ENCODE results near the gene C3orf62. TPM values are rescaled to one million over a fixed set of nuclear protein-coding genes. Genes with fewer than 3 reads are reported as not detected.

C3orf62 gene
- total and polyA plus RNA-seq, 10 of the 15 experiments (the other 5 are each of a cell fraction or from before 2014, with no cell fraction given), result 2.7 to 7.5 (median 4.2) TPM

DNA sequence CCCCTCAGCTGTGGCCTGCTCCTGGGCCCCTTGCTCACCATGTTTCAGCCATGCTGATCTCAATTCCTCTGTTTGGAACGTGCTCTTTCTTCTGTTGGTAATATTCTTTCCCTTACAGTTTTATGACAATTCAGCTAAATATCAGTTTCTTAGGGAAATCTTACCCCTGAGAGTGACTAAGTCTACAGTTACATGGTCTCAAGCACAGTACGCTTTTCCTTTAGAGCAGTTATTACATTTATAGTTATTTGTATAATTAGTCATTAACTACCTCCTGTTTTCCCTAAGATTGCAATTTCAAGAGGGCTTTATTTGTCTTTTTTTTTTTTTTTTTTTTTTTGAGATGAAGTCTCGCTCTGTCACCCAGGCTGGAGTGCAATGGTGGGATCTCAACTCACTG lies 23.5 kb downstream of the C3orf62 start (continued):
- TF ChIP-seq, protein P1, sequence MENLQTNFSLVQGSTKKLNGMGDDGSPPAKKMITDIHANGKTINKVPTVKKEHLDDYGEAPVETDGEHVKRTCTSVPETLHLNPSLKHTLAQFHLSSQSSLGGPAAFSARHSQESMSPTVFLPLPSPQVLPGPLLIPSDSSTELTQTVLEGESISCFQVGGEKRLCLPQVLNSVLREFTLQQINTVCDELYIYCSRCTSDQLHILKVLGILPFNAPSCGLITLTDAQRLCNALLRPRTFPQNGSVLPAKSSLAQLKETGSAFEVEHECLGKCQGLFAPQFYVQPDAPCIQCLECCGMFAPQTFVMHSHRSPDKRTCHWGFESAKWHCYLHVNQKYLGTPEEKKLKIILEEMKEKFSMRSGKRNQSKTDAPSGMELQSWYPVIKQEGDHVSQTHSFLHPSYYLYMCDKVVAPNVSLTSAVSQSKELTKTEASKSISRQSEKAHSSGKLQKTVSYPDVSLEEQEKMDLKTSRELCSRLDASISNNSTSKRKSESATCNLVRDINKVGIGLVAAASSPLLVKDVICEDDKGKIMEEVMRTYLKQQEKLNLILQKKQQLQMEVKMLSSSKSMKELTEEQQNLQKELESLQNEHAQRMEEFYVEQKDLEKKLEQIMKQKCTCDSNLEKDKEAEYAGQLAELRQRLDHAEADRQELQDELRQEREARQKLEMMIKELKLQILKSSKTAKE (IDR thresholded peaks at IDR 0.05; ENCODE audit: low read depth, poor library complexity, severe bottlenecking), result no peak

DNA sequence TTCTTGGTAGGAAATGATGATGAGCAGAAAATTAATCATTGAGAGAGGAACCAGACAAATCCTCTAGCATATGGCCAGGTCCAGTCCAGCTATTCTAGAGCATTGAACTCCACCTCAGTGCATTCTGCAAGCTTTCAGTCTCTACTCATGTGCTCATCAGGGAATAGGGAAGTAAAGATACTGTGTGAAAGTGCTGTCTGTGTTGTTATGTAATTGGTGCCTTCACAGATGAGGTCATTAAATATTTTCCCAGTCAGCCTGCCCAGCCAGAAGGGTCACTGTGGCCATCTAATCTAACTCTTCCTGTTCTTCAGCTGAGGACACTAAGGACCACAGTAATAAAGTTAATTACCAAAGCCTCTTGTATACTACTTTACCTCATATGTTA lies 28.2 kb downstream of the C3orf62 start:
- TF ChIP-seq EZH2 (IDR thresholded peaks at IDR 0.05; ENCODE audit: borderline replicate concordance, control insufficient read depth, low read depth, low read length) (no peak), NBN (IDR thresholded peaks at IDR 0.05) (no peak), ATF7 (IDR thresholded peaks at IDR 0.05; ENCODE audit: low read depth) (peak; percentile 93), CREB1 (IDR thresholded peaks at IDR 0.05; ENCODE audit: low read depth) (0 out of 2 replicates have a peak, but pooled peaks have one; percentile 41), RAD51 (IDR thresholded peaks at IDR 0.05) (0 out of 2 replicates have a peak, but pooled peaks have one; percentile 34), IKZF2 (IDR thresholded peaks at IDR 0.05) (0 out of 4 replicates have a peak, but pooled peaks of 1 of the 2 experiments have one; percentile 20), NRF1 (conservative IDR thresholded peaks at IDR 0.05; ENCODE audit: low read depth, low read length) (no peak)
- TF ChIP-seq, protein P1 (IDR thresholded peaks at IDR 0.05; ENCODE audit: low read depth, poor library complexity, severe bottlenecking), result no peak
- TF ChIP-seq, protein P2, sequence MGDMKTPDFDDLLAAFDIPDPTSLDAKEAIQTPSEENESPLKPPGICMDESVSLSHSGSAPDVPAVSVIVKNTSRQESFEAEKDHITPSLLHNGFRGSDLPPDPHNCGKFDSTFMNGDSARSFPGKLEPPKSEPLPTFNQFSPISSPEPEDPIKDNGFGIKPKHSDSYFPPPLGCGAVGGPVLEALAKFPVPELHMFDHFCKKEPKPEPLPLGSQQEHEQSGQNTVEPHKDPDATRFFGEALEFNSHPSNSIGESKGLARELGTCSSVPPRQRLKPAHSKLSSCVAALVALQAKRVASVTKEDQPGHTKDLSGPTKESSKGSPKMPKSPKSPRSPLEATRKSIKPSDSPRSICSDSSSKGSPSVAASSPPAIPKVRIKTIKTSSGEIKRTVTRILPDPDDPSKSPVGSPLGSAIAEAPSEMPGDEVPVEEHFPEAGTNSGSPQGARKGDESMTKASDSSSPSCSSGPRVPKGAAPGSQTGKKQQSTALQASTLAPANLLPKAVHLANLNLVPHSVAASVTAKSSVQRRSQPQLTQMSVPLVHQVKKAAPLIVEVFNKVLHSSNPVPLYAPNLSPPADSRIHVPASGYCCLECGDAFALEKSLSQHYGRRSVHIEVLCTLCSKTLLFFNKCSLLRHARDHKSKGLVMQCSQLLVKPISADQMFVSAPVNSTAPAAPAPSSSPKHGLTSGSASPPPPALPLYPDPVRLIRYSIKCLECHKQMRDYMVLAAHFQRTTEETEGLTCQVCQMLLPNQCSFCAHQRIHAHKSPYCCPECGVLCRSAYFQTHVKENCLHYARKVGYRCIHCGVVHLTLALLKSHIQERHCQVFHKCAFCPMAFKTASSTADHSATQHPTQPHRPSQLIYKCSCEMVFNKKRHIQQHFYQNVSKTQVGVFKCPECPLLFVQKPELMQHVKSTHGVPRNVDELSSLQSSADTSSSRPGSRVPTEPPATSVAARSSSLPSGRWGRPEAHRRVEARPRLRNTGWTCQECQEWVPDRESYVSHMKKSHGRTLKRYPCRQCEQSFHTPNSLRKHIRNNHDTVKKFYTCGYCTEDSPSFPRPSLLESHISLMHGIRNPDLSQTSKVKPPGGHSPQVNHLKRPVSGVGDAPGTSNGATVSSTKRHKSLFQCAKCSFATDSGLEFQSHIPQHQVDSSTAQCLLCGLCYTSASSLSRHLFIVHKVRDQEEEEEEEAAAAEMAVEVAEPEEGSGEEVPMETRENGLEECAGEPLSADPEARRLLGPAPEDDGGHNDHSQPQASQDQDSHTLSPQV (IDR thresholded peaks at IDR 0.05), result no peak
- Histone ChIP-seq H3K4me3 (no peak overlapping the region), H3K9ac (ENCODE audit: control insufficient read depth, insufficient read depth, low read length) (no peak overlapping the region), H3K4me2 (ENCODE audit: control insufficient read depth, insufficient read depth) (no peak overlapping the region; the same call in 1 of the 2 replicates), H3K27me3 (replicated peaks in 1 of 2; ENCODE audit: control insufficient read depth in 2 of 2, insufficient read depth in 2 of 2, low read length in 1 of 2) (no peaks in the 10 kb centered on the region), H3K4me1 (ENCODE audit: control insufficient read depth, insufficient read depth, low read length) (no peaks in the 10 kb centered on the region; the same call in 1 of the 2 replicates), H3K36me3 (ENCODE audit: control insufficient read depth in 2 of 2, insufficient read depth in 2 of 2, low read length in 1 of 2) (no peaks in the 10 kb centered on the region), H4K20me1 (ENCODE audit: control insufficient read depth, insufficient read depth) (no peaks in the 10 kb centered on the region), H3K79me2 (ENCODE audit: control insufficient read depth, insufficient read depth, low read length) (no peaks in the 10 kb centered on the region), H3K27ac (ENCODE audit: control insufficient read depth, insufficient read depth) (no peak overlapping the region), H2AFZ (ENCODE audit: control insufficient read depth, low read depth, low read length) (peak overlapping the region; percentile 6), H3K9me3 (replicated peaks; ENCODE audit: control insufficient read depth, insufficient read depth, low read length) (no peaks in the 10 kb centered on the region)
- intact Hi-C loops (cut with micrococcal nuclease; ENCODE audit: unreplicated experiment), result no loop called here
- in situ Hi-C loops (cut with MboI), result no loop called here
- peak; percentile 12 for DNase-seq (ENCODE audit: low read depth, low spot score)
- ChIA-PET CTCF (interaction anchor here (0.9 kb wide), 1 partner anchor 201 kb away, joined by 3 read pairs; no protein-coding TSS in a partner anchor), POLR2A (no interaction called here), RAD21 (ENCODE audit: unreplicated experiment) (no interaction called here), SMC1A (ENCODE audit: uncharacterized antibody, unreplicated experiment) (interaction anchor here (1.1 kb wide), 1 partner anchor 63 kb away, joined by 3 read pairs; no protein-coding TSS in a partner anchor)
- FAIRE-seq, result peak; percentile 38
- no TSS peak for BruUV-seq (replicated peaks)
- peak; percentile 95 for ATAC-seq

All from GM12878 (cell line).